Stimulated activated CD4-positive, alpha-beta T cell treated with anti-CD3 and anti-CD28 coated beads, Interleukin-2, amount 100 ng/mL, for 48 hours (primary cell): Measurements from ENCODE around the gene PPP1R12B.
"Not testable (repeated sequence)": the region's sequence is repeated elsewhere in the genome, so short reads cannot be mapped to it uniquely, and the experiment has no call there.

ENCODE experiments used
- DNase-seq, 2 donors: peaks; one replicate each; pipeline ENCODE4 v3.0.0-alpha.2; 2020

The PPP1R12B gene

DNA sequence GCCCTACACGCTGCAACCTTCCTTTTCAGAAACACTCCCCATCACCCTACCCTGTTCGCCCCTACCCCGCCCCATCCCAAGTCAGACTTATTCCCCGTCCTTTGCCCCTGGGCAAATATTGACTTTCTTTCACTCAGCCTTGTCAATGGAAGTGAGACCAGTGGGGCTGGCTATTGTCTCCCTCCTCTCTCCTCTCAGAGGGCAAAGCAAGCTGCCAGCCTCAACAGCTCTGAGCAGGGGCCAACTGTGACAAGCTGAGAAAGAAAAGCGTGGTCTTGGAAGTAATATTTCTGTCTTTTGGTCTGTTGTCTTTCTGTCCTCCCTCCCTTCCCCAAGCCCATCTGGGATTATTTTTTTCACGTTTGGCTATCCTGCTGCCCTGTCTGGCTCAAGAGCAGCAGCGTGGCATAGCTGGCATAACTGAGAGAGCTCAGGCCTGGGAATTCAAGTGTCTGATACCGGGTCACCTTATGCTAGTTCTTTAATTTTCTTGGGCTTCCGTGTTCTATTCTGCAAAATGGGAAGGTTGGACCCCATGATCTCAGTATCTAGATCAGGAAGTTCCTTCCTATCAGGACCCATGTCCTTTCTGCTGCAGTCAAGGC, 290.3 kb downstream of the PPP1R12B start:
- not testable (repeated sequence) for DNase-seq

DNA sequence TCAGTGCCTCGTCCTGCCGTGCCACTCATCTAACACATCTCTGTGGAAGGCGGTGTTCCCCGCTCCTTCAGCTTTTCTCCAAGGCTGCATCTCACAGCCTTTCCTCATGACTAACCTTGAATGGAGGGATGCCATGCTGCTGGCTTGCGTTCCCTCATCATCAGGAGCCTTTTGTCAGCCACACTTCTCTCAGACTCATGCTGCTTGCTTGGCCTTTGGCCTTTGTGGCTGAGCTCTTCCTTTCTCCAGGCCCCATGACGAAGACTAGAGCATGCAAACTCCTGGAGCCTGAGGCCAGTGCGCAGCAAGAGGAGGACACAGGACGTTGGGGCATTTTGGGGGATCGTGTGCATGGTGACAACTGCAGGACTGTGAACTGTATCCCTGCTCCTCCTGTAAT, 291.0 kb downstream of the PPP1R12B start:
- DNase-seq: no peak

DNA sequence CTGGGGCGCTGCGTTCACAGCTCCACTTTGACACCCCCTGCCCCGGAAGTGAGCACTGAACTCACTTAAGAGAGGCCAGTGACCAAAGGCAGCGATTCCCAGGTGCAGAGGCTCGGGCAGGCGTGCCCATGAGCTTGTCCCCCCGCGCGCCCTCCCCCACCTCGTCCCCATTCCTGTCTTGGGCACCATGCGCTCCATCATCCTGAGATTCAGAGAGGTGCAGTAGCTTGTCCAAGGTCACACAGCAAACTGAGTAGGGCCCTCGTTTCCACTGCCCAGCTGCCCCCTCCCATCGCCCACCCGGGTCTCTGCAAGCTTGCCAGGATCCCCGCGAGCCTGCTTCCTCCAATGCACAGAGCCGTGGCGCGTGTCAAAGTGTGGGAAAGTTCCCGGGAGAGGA, 293.7 kb downstream of the PPP1R12B start:
- no peak for DNase-seq
